ENCODE results near the gene PCMTD2.
A peak's percentile ranks its signal among the peaks of the same experiment; 100 is the strongest.

The PCMTD2 gene

GRCh38 chr20:64256282-64256935 lies 861 bp downstream of the PCMTD2 start:
- DNase-seq (ENCODE audit: low read depth in 2 of 2) = no peak

GRCh38 chr20:64257107-64257757 lies 1.7 kb downstream of the PCMTD2 start:
- no peak for DNase-seq (ENCODE audit: low read depth in 2 of 2)

GRCh38 chr20:64258071-64258823 lies 2.7 kb downstream of the PCMTD2 start:
- DNase-seq (ENCODE audit: low read depth in 2 of 2) = no peak

GRCh38 chr20:64260239-64260638 lies 4.7 kb downstream of the PCMTD2 start:
- no peak for DNase-seq (ENCODE audit: low read depth in 2 of 2)

- no peak for DNase-seq (ENCODE audit: low read depth in 2 of 2)
Measured at GRCh38 chr20:64261138-64261537, 5.6 kb downstream of the PCMTD2 start.

GRCh38 chr20:64264091-64264490 lies 8.5 kb downstream of the PCMTD2 start:
- DNase-seq (ENCODE audit: low read depth in 2 of 2) = no peak

GRCh38 chr20:64265201-64265600 lies 9.7 kb downstream of the PCMTD2 start:
- no peak for DNase-seq (ENCODE audit: low read depth in 2 of 2)

- no peak for DNase-seq (ENCODE audit: low read depth in 2 of 2)
Measured at GRCh38 chr20:64266988-64267387, 11.4 kb downstream of the PCMTD2 start.

GRCh38 chr20:64268174-64268573 lies 12.6 kb downstream of the PCMTD2 start:
- no peak for DNase-seq (ENCODE audit: low read depth in 2 of 2)

GRCh38 chr20:64269604-64270411 lies 14.3 kb downstream of the PCMTD2 start:
- no peak for DNase-seq (ENCODE audit: low read depth in 2 of 2)

GRCh38 chr20:64271636-64272035 lies 16.1 kb downstream of the PCMTD2 start:
- no peak for DNase-seq (ENCODE audit: low read depth in 2 of 2)

- DNase-seq (ENCODE audit: low read depth in 2 of 2) = no peak
Measured at GRCh38 chr20:64273109-64273508, 17.6 kb downstream of the PCMTD2 start.

GRCh38 chr20:64276817-64277216 lies 21.3 kb downstream of the PCMTD2 start:
- DNase-seq (ENCODE audit: low read depth in 2 of 2) = no peak

GRCh38 chr20:64277571-64278316 lies 22.2 kb downstream of the PCMTD2 start:
- DNase-seq (ENCODE audit: low read depth in 2 of 2) = no peak

- DNase-seq (ENCODE audit: low read depth in 2 of 2) = no peak
Measured at GRCh38 chr20:64278317-64278681, 22.8 kb downstream of the PCMTD2 start.

GRCh38 chr20:64279826-64280459 lies 24.4 kb downstream of the PCMTD2 start:
- DNase-seq (ENCODE audit: low read depth in 2 of 2) = no peak

- no peak for DNase-seq (ENCODE audit: low read depth in 2 of 2)
Measured at GRCh38 chr20:64280460-64280843, 24.9 kb downstream of the PCMTD2 start.

- DNase-seq (ENCODE audit: low read depth in 2 of 2) = no peak
Measured at GRCh38 chr20:64283646-64284045, 28.1 kb downstream of the PCMTD2 start.

GRCh38 chr20:64285579-64286446 lies 30.3 kb downstream of the PCMTD2 start:
- DNase-seq (ENCODE audit: low read depth in 2 of 2) = peak; percentile 36
